ENCODE data around the gene PAPLN. TPM values are rescaled to one million over a fixed set of nuclear protein-coding genes. Genes with fewer than 3 reads are reported as not detected.

The PAPLN gene
- total RNA-seq, 2 donors from 2014 or later = 0.58 to 1.3 TPM

DNA sequence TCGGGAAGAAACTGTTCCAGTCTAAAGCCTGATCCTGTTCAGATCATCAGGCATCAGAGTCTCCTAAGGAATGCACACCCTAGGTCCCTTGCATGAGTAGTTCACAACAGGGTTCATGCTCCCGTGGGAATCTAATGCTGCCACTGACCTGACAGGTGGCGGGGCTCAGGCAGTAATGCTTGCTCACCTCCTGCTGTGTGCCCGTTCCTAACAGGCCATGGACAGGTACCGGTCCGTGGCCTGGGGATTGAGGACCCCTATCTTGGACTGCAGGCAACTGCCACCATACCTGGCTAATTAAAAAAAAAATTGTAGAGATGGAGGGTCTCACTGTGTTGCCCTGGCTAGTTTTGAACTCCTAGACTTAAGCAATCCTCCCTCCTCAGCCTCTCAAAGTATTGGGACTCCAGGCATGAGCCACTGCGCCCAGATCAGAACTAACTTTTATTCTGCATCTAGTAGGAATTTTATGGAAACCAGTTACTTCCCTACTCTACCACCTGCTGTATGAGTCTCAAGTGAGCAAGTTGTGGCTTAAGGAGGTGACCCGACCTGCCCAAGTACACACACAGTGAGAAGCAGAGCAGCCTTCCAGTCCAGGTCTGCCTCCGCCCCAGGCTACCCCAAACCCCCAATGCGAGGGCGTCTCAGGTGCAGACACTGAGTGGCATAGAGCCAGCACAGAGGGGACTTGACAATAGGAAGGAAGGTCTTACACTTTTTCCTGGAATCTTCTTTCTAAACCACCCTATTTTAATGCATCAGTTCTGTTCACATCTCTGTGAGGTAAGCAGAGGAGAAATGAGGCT, 2.5 kb upstream of the PAPLN start:
- Mint-ChIP-seq H3K27ac (no peak overlapping the region), H3K4me3 (no peak overlapping the region), H3K9me3 (no peaks in the 10 kb centered on the region), H3K36me3 (ENCODE audit: insufficient read depth in 2 of 2) (peaks cover 0 to 4% of the 10 kb centered on the region in 2 donors), H3K27me3 (ENCODE audit: low read depth) (peaks cover 63% of the 10 kb centered on the region), H3K4me1 (ENCODE audit: low read depth) (peaks cover 28% of the 10 kb centered on the region)
- no peak for DNase-seq
- no peak for ATAC-seq (replicated peaks in 1 of 2)

DNA sequence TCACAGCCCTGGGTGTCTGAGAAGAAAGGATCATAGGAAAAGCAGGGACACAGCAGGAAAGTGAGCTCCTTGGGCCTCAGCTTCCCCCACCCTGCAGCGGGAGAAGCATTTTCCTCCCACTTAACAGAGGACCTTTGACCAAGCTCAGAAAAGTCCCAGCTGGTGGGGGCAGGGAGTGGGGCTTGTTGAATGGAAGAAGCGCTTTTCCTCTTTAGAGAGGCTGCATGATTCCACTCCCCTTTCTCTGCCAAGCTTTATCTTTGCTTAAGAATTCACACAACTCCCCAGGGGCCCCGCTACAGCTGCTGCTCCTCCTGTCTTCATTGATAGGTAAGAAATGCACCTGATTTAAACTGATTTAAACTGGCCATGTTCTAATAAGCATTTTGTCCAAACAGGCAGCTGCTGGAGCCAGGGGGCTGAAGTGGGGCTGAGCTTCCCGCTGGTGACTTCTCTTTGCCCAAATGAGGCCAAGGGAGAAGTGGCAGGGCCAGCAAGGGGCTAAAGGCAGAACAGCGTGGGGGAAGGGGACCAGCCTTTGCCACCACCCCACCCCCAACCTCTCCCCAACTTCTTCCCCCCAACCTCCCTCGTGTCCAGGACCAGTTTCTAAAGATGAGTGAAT, 1.7 kb upstream of the PAPLN start:
- Mint-ChIP-seq H3K4me1 (ENCODE audit: low read depth) (peaks cover 28% of the 10 kb centered on the region), H3K27me3 (ENCODE audit: low read depth) (peaks cover 71% of the 10 kb centered on the region), H3K36me3 (ENCODE audit: insufficient read depth in 2 of 2) (peaks cover 0 to 4% of the 10 kb centered on the region in 2 donors), H3K27ac (no peak overlapping the region), H3K4me3 (peak overlapping the region in 1 of 2 donors; percentile 16), H3K9me3 (no peaks in the 10 kb centered on the region)
- DNase-seq (no peak), ATAC-seq (replicated peaks in 1 of 2) (no peak)

DNA sequence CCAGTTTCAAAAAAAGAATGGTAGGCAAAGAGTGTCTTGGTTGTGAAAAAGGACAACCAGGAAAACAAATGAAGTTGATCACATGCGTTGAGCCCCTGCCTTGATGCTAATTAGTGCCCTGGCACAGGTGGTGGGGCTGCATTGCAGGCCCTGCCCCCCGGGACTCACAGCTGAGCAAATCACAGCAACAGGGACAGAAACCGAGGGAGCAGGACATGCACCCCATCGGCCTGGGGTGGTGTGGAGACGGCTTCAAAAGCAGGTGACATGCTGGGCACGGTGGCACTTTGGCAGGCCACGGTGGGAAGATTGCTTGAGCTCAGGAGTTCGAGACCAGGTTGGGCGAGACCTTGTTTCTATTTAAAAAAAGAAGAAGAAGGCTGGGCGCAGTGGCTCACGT, 1.1 kb upstream of the PAPLN start:
- Mint-ChIP-seq H3K4me1 (ENCODE audit: low read depth) (peaks cover 28% of the 10 kb centered on the region), H3K4me3 (peak overlapping the region; percentile 16 to 77), H3K27me3 (ENCODE audit: low read depth) (peaks cover 76% of the 10 kb centered on the region), H3K9me3 (no peaks in the 10 kb centered on the region), H3K27ac (no peak overlapping the region), H3K36me3 (ENCODE audit: insufficient read depth in 2 of 2) (peaks cover 0 to 4% of the 10 kb centered on the region in 2 donors)
- DNase-seq (no peak), ATAC-seq (replicated peaks in 1 of 2) (no peak)

DNA sequence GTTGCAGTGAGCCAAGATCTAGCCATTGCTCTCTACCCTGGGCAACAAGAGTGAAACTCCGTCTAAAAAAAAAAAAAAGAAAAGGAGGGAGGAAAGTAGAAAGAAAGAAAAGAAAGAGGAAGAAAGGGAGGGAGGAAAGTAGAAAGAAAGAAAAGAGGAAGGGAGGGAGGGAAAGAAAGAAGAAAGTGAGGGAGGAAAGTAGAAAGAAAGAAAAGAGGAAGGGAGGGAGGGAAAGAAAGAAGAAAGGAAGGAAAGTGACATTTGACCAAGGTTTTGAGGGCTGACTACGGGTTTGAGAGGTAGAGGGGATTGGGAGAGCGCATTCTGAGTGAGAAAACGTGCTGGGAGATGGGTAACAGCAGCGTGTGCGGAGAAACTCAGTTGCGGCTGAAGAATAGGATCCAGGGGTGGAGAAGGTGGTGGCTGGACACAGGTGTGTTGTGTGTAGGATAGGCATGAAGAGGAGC, 521 bp upstream of the PAPLN start:
- no peak for DNase-seq
- Mint-ChIP-seq H3K4me3 (peak overlapping the region; percentile 61 to 77), H3K4me1 (ENCODE audit: low read depth) (peaks cover 28% of the 10 kb centered on the region), H3K36me3 (ENCODE audit: insufficient read depth in 2 of 2) (peaks cover 0 to 4% of the 10 kb centered on the region in 2 donors), H3K27ac (no peak overlapping the region), H3K27me3 (ENCODE audit: low read depth) (peaks cover 83% of the 10 kb centered on the region), H3K9me3 (no peaks in the 10 kb centered on the region)
- ATAC-seq (replicated peaks in 1 of 2) = no peak

DNA sequence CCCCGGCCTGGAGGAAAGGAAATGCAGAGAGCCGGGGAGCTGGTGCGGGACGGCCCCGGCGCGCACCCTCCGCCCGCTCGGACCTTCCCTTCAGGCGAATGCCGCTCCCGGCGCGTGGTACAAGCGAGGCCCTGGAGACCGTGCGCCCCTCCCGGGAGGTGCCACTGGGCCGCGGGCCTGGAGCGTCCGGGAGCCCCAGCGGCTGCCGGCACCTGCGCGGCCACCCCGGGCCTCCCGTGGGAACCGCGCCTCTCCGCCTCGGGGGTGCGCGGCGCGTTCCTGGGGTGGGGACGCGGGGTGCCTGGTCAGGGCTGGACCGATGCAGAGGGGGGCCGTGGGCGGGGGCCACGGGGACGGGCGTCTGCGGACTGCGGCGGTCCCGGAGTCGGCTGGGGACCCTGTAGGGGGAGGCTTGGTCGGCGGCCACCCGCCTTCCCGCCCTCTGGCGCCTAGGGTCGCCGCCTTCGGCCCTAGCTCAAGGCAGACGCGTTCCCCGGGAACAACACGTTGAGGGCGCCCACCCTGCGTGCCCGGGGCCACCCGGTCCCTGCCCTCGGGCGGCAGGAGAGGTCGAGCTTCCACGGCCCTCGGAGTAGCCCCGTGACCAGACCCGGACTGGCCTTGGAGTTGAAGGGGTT, 599 bp downstream of the PAPLN start:
- ATAC-seq (replicated peaks in 1 of 2) = peak in 1 of 2 donors; percentile 32
- peaks cover 86% of the 10 kb centered on the region for H3K27me3 Mint-ChIP-seq (ENCODE audit: low read depth)
- DNase-seq = no peak
- H3K4me1 Mint-ChIP-seq (ENCODE audit: low read depth) = peaks cover 33% of the 10 kb centered on the region
- H3K27ac Mint-ChIP-seq = no peak overlapping the region
- peaks cover 0 to 4% of the 10 kb centered on the region in 2 donors for H3K36me3 Mint-ChIP-seq (ENCODE audit: insufficient read depth in 2 of 2)
- H3K9me3 Mint-ChIP-seq = no peaks in the 10 kb centered on the region
- H3K4me3 Mint-ChIP-seq = peak overlapping the region; percentile 71 to 77

DNA sequence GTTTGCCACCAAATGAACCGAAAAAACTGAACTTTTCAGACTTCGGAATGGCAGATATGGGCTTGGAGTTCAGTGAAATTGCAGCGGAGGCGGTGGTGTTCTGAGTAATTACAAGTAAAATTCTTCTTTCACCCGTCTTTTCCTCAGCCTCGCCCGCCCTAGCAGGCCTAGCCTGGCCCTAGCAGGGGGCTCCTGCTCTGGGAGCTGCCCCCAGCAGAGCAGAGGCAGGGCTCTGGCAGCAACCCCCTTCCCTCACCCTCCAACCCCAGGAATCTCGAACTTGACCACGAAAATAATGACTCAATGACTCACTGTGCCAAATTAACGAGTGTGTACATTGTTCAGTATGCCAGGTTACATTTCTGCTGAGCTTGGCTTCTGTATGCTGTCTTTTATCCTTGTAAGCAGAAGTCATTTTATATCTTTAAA, 1.1 kb downstream of the PAPLN start:
- Mint-ChIP-seq H3K36me3 (ENCODE audit: insufficient read depth in 2 of 2) (peaks cover 0 to 4% of the 10 kb centered on the region in 2 donors), H3K9me3 (no peaks in the 10 kb centered on the region), H3K4me3 (peak overlapping the region; percentile 67 to 71), H3K27me3 (ENCODE audit: low read depth) (peaks cover 88% of the 10 kb centered on the region), H3K4me1 (ENCODE audit: low read depth) (peaks cover 38% of the 10 kb centered on the region), H3K27ac (no peak overlapping the region)
- ATAC-seq (replicated peaks in 1 of 2) (peak; percentile 16 to 19), DNase-seq (no peak)

DNA sequence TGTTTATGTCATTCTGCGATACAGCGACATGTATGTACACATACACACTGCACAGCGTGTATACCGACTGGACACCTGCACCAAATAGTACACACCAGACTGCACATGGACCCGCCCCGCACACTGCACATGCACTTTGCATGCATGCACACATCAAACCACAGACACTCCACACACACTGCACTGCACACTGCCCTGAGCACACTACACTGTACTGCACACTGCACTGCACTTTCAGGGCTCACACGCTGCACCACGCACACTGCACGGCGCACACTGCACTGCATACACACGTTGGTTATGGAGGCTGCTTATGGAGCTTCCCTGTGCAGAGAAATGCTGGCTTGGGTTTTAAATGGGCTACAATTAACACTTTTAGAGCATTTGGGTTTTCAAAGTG, 1.6 kb downstream of the PAPLN start:
- Mint-ChIP-seq H3K4me1 (ENCODE audit: low read depth) (peaks cover 42% of the 10 kb centered on the region), H3K27ac (no peak overlapping the region), H3K4me3 (no peak overlapping the region), H3K36me3 (ENCODE audit: insufficient read depth in 2 of 2) (peaks cover 0 to 4% of the 10 kb centered on the region in 2 donors), H3K9me3 (no peaks in the 10 kb centered on the region), H3K27me3 (ENCODE audit: low read depth) (peaks cover 88% of the 10 kb centered on the region)
- ATAC-seq (replicated peaks in 1 of 2) = no peak
- no peak for DNase-seq

DNA sequence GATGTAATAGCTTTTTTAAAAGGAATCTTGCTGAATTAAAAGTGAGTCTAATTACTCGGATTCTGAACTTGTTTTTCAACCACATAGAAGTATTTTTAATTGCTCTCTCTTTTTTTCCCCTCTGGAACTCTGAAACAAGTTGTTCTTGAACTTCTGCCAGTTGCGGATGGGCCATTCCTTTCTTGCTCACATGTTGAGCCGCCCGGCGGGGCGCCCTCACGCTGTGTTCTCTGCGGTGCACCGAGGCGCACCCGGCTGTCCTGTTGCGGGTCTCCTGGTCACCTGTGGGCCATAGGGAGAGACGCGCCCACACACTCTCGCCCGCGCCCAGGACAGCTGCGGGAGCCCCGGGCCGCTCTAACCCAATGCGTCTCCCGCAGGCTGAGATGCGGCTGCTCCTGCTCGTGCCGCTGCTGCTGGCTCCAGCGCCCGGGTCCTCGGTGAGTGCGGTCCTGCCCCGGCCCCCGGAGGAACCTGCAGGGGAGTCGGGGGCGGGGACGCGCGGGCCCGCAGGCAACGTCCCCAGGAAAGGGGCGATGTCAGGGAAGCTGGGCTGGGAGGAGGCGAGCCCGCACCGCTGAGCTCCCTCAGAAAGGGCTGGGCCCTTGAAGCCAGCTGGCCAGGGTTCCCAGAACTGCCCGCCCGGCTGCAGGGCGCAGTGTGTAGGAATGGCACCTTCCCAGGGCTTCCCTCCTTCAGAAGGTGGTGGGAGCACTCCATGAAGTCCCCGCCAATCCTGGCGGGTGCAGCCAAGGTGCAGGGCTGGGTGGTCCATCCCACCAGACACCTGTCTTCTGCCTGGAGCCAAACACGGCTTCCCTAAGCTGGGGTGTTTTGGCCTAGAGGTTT, 2.3 kb downstream of the PAPLN start:
- Mint-ChIP-seq H3K27ac (no peak overlapping the region), H3K36me3 (ENCODE audit: insufficient read depth in 2 of 2) (peaks cover 0 to 4% of the 10 kb centered on the region in 2 donors), H3K4me1 (ENCODE audit: low read depth) (peaks cover 42% of the 10 kb centered on the region), H3K27me3 (ENCODE audit: low read depth) (peaks cover 88% of the 10 kb centered on the region), H3K4me3 (no peak overlapping the region), H3K9me3 (no peaks in the 10 kb centered on the region)
- ATAC-seq (replicated peaks in 1 of 2) = no peak
- no peak for DNase-seq

DNA sequence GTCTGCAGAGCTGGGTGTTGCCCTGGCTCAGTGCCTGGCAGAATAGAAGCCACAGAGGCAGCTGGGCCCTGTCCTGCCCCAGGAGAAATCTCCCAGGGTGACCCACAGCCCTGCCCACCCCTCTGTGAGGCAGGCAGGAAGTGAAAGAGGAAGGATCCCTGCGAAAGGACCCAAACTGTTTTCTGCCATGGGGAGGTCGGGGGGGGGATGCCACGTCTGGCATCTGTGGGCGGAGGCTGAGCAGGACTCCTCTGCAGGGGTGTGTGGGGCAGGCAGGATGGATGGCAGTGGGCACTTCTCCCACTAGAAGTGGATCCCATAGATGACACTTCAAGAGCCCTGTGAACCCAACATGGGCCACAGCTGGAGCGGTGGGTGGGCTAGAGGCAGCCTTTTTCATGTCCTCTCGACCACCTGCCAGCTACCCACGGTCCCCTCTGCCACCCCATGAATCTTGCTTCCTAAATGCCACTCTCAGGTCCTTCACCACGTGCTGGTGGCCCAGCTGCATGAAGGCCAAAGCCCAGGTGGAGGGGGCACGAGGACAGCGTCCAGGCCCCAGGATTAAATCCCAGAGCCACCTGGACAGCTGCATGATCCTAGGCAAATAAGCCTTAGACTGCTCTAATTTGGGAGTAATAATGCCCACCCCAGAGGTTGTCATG, 3.6 kb downstream of the PAPLN start:
- Mint-ChIP-seq H3K4me1 (ENCODE audit: low read depth) (peaks cover 41% of the 10 kb centered on the region), H3K27ac (no peak overlapping the region), H3K4me3 (no peak overlapping the region), H3K36me3 (ENCODE audit: insufficient read depth in 2 of 2) (peaks cover 0 to 4% of the 10 kb centered on the region in 2 donors), H3K9me3 (no peaks in the 10 kb centered on the region), H3K27me3 (ENCODE audit: low read depth) (peaks cover 80% of the 10 kb centered on the region)
- DNase-seq (no peak), ATAC-seq (replicated peaks in 1 of 2) (no peak)

DNA sequence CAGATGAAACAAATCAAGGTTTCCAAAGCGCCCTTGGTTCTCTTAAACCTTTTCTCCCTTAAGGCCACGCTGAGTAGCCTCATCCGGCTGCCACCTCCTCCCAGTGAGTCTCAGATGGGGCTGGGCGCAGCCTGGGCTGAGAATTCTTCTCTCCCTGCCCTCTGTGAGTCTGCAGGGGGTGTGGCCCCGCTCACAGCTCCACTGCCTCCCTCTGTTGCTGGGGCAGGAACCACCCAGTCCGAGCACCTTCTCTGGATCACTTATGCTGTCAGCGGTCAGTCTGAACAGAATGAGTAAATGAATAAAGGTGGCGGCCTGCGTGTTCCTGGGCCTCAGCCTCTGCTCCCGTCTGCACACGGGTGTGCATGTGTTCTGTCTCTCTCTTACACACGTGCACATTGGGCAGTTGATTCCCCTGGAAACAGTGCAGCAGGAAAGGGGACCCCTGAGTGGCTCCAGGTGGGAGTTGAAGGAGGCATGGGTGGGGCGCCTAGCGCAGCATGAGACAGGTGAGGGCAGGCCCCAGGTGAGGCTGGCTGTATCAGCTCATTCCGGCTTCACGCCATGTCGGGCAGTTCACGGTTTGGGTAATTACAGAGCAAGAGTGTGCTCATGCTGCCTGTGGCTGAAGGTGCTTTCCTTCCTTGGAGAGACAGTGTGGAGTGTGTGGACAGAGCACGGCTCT, 4.3 kb downstream of the PAPLN start:
- Mint-ChIP-seq H3K4me3 (no peak overlapping the region), H3K36me3 (ENCODE audit: insufficient read depth in 2 of 2) (peaks cover 0 to 4% of the 10 kb centered on the region in 2 donors), H3K27me3 (ENCODE audit: low read depth) (peaks cover 77% of the 10 kb centered on the region), H3K27ac (no peak overlapping the region), H3K4me1 (ENCODE audit: low read depth) (peaks cover 39% of the 10 kb centered on the region), H3K9me3 (no peaks in the 10 kb centered on the region)
- DNase-seq = no peak
- ATAC-seq (replicated peaks in 1 of 2) = no peak

DNA sequence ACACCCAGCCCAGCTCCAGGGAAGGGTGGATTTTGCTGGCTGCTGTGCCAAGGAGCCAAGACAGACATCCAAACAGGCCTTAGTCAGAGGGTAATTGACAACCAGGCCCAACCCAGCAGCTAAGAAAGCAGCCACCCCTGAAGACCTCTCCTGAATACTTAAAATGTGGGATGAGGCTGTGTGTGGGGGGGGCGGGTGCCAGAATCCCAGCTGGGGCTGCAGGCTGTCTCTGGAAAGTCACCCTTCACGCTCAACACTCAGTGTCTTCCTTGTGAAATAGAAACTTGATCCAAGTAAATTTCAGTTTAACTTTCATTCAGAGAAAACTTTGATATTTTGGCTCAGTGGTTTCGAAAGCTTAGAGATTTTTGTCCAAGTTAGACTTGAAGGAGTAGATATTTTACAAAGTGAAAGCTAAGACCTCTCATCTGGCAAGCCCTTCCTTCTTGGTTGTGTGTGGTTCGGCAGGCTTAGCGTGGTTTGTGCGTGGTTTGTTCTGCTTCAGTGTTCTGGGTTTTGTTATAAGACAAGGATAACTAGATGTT, 5.1 kb downstream of the PAPLN start:
- Mint-ChIP-seq H3K9me3 (no peaks in the 10 kb centered on the region), H3K27ac (no peak overlapping the region), H3K4me3 (no peak overlapping the region), H3K36me3 (ENCODE audit: insufficient read depth in 2 of 2) (no peaks in the 10 kb centered on the region), H3K27me3 (ENCODE audit: low read depth) (peaks cover 78% of the 10 kb centered on the region), H3K4me1 (ENCODE audit: low read depth) (peaks cover 40% of the 10 kb centered on the region)
- peak in 1 of 2 donors; percentile 8 for ATAC-seq (replicated peaks in 1 of 2)
- no peak for DNase-seq

Measured in activated T-cell treated with anti-CD3 and anti-CD28 coated beads, Interleukin-2, amount 50 U/mL, for 72 hours (primary cell).